GM18498 (cell line): ENCODE measurements around the gene GABRB1.
A peak's percentile ranks its signal among the peaks of the same experiment; 100 is the strongest.

Source experiments
- ATAC-seq: cut with Tn5 transposase; IDR thresholded peaks from one replicate; pipeline ENCODE4 v1.9.1; 2021; ENCODE audit warnings: mild to moderate bottlenecking, moderate library complexity; ENCODE audit not compliant: unreplicated experiment

GABRB1 gene

GRCh38 chr4:47463235-47463956 is 432.0 kb downstream of the GABRB1 start, which contains the start of gene COMMD8:
Gene COMMD8, minus strand, starts transcription at chr4:47463702. Its CDS starts 51 bp downstream, at chr4:47463651.
- ATAC-seq: peak; percentile 94

GRCh38 chr4:47465004-47465403 is 433.6 kb downstream of the GABRB1 start:
- ATAC-seq: peak; percentile 19

GRCh38 chr4:47466056-47466785 is 434.9 kb downstream of the GABRB1 start:
- no peak for ATAC-seq

DNA sequence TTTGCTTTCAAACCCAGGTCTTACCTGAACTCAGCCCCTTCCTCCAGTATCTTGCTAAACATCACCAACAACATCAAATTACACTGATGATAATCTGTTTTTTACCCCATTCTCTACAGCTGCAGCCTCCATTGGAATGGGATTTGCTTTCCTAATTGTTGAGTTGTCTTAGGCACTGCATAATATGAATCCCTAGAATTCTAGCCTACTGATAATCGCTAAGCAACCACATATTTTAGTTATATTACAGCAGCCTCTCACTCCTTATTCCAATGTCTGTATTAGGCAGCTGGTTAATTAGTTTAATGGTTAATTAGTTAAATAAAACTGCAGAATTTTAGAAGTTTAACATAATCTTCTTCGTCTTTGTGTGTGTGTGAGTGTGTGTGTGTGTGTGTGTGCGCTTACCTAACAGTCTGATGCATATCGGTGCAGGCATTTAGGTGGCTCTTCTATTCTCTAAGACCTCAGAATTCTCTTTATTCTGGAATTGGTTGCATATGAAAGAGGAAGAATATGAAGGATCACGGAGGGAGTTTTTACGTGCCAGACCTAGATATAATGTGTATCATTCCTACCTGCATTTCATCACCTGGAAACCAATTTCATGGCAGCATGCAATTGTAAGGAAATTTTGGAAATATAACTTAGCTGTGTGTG is 437.5 kb downstream of the GABRB1 start:
- ATAC-seq: no peak

DNA sequence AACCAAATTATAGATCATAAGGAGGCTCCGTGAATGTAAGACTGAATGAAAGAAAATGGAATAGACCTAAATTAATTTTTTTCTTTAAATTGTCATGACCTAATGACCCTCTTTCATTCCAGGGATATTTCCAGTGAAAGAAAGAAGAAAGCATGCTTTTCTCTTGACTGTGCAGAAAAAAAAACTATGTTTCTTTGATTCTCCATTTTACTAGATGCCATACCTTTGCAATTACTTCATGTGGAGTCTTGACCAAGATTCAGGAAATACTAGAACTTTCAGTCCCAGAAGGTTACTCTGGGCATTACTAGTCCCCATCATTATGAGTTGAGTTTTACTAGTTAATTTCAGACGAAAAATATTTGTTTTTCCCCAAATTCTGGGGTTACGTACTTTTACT is 438.6 kb downstream of the GABRB1 start:
- no peak for ATAC-seq

- ATAC-seq: no peak
Measured at GRCh38 chr4:47471064-47471463, 439.7 kb downstream of the GABRB1 start.

DNA sequence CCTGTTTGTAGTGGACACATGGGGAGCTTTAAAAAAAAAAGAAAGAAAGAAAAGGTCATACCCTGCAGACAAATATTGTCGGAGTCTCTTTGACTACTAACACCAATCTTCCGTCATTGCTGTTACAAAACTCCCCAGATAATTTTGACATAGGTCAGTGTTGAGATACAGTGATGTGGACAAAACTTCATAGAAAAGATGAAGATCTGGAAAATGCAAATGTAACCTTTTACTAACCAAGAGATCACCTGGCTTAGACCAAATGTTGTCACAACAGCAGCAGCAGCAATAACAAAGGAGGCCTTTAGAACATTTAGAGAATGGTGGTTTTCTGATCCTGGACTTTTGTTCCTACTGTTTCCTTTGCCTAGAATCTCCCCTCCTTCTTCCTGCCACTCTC is 440.2 kb downstream of the GABRB1 start:
- no peak for ATAC-seq

- no peak for ATAC-seq
Measured at GRCh38 chr4:47473141-47473750, 441.9 kb downstream of the GABRB1 start.

DNA sequence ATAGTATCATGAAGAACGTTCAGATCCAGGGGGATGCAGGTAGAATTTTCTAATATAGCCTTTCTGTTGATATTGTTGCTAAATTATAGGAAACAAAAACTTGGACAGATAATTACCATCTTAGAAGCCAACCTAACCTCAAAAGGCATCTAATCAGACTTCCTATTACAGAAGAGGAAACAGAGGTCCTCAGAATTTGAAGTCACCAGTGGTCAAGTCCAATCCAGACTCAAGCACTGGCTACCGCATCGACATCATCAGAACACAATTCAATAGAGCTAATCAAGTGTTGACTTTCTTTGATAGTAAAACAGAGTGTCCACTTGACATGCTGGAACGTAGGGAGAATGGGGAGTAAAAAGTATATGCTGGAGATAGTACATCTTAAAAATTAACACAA is 443.4 kb downstream of the GABRB1 start:
- no peak for ATAC-seq

DNA sequence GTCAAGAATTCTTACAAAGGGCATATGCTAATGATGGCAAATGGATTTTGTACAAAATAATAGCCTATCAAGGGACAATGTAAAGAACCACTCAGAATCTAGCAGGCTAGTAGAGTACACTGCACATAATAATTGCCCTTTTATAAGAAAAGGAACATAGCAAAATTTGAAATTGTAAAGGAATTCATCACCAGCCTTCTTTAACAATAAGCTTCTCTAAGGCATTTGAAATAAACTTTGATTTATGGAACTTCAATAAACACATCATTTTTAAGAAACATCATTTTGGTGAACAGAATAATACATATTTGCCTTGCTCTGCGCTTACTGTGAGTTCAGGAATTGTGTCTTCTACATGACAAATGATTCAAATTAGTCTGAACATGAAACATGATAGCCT is 444.0 kb downstream of the GABRB1 start:
- no peak for ATAC-seq
